Loucy (cell line): ENCODE data around the gene LRBA.

Experiments
- H2AFZ ChIP-seq: fragments of 200-600 bp; sonication (generic); 2 replicates; pipeline ENCODE4 v1.6.0; 2016; ENCODE audit warnings: antibody characterized with exemption, mild to moderate bottlenecking, low read length, moderate library complexity
- H3F3A ChIP-seq: fragments of 200-600 bp; 2 replicates; pipeline ENCODE4 v1.6.0; 2016; ENCODE audit warnings: antibody characterized with exemption, low read depth, mild to moderate bottlenecking
- H3K27me3 ChIP-seq: fragments of 200-600 bp; sonication (generic); 2 replicates; pipeline ENCODE4 v1.6.1; 2014; ENCODE audit warnings: low read length, mild to moderate bottlenecking; ENCODE audit not compliant: insufficient read depth, poor library complexity, severe bottlenecking
- H3K36me3 ChIP-seq: fragments of 200-600 bp; sonication (generic); 2 replicates; pipeline ENCODE4 v1.6.1; 2016; ENCODE audit warnings: low read length; ENCODE audit not compliant: insufficient read depth
- H3K4me1 ChIP-seq: fragments of 200-600 bp; sonication (generic); 2 replicates; pipeline ENCODE4 v1.5.1; 2014; ENCODE audit warnings: low read length, mild to moderate bottlenecking; ENCODE audit not compliant: insufficient read depth, poor library complexity, severe bottlenecking
- H3K4me2 ChIP-seq: fragments of 200-600 bp; sonication (generic); 2 replicates; pipeline ENCODE4 v1.6.0; 2014; ENCODE audit warnings: antibody characterized with exemption, low read length, low read depth, mild to moderate bottlenecking; ENCODE audit not compliant: poor library complexity, severe bottlenecking
- H3K4me3 ChIP-seq: fragments of 200-600 bp; sonication (generic); 2 replicates; pipeline ENCODE4 v1.5.1; 2014; ENCODE audit warnings: low read length, mild to moderate bottlenecking, mixed read lengths; ENCODE audit not compliant: poor library complexity, severe bottlenecking
- H3K79me2 ChIP-seq: fragments of 200-600 bp; sonication (generic); 2 replicates; pipeline ENCODE4 v1.6.1; 2014; ENCODE audit warnings: low read length; ENCODE audit not compliant: insufficient read depth
- H3K9ac ChIP-seq: fragments of 200-600 bp; sonication (generic); 2 replicates; pipeline ENCODE4 v1.6.0; 2014; ENCODE audit warnings: mild to moderate bottlenecking, low read depth, low read length, moderate library complexity; ENCODE audit not compliant: poor library complexity, severe bottlenecking
- H3K9me2 ChIP-seq: fragments of 200-600 bp; sonication (generic); replicated peaks from 2 replicates; pipeline ENCODE4 v1.6.1; 2016; ENCODE audit warnings: low read depth, low read length, mixed read lengths
- H3K9me3 ChIP-seq: fragments of 200-600 bp; sonication (generic); 2 replicates; pipeline ENCODE4 v1.6.1; 2014; ENCODE audit warnings: mild to moderate bottlenecking, antibody characterized with exemption, low read length, low read depth; ENCODE audit not compliant: insufficient read depth
- H4K20me1 ChIP-seq: fragments of 200-600 bp; sonication (generic); 2 replicates; pipeline ENCODE4 v1.6.0; 2014; ENCODE audit warnings: antibody characterized with exemption, low read length, mild to moderate bottlenecking; ENCODE audit not compliant: insufficient read depth, poor library complexity, severe bottlenecking
- CTCF ChIP-seq: fragments of 200-600 bp; sonication (generic); conservative IDR thresholded peaks from 2 replicates; pipeline ENCODE4 v1.5.1; 2014; ENCODE audit warnings: mild to moderate bottlenecking, antibody characterized with exemption, low read length
- EZH2phosphoT487 ChIP-seq: fragments of 200-600 bp; IDR thresholded peaks from 2 replicates; pipeline ENCODE4 v1.6.1; 2018; ENCODE audit warnings: antibody characterized with exemption, mild to moderate bottlenecking, moderate library complexity, borderline replicate concordance

The LRBA gene

GRCh38 chr4:151052785-151053184 lies 37.7 kb upstream of the LRBA start:
- Histone ChIP-seq H3K27me3 (no peaks in the 10 kb centered on the region), H3K9ac (no peak overlapping the region), H3K4me1 (no peaks in the 10 kb centered on the region), H3F3A (no peaks in the 10 kb centered on the region), H3K36me3 (no peaks in the 10 kb centered on the region), H3K4me3 (no peak overlapping the region), H3K9me3 (no peaks in the 10 kb centered on the region), H3K79me2 (no peaks in the 10 kb centered on the region), H2AFZ (no peak overlapping the region), H4K20me1 (no peaks in the 10 kb centered on the region), H3K9me2 (no peaks in the 10 kb centered on the region), H3K4me2 (no peak overlapping the region)
- TF ChIP-seq CTCF: no peak
- TF ChIP-seq EZH2phosphoT487: no peak

- Histone ChIP-seq H3F3A (no peaks in the 10 kb centered on the region), H3K27me3 (no peaks in the 10 kb centered on the region), H3K9ac (no peak overlapping the region), H3K4me1 (no peaks in the 10 kb centered on the region), H3K4me3 (no peak overlapping the region), H3K4me2 (no peak overlapping the region), H2AFZ (no peak overlapping the region), H3K9me2 (no peaks in the 10 kb centered on the region), H4K20me1 (no peaks in the 10 kb centered on the region), H3K79me2 (no peaks in the 10 kb centered on the region), H3K9me3 (no peaks in the 10 kb centered on the region), H3K36me3 (no peaks in the 10 kb centered on the region)
- TF ChIP-seq EZH2phosphoT487 (no peak), CTCF (no peak)
Observed at GRCh38 chr4:151049430-151049884, 34.4 kb upstream of the LRBA start.

DNA sequence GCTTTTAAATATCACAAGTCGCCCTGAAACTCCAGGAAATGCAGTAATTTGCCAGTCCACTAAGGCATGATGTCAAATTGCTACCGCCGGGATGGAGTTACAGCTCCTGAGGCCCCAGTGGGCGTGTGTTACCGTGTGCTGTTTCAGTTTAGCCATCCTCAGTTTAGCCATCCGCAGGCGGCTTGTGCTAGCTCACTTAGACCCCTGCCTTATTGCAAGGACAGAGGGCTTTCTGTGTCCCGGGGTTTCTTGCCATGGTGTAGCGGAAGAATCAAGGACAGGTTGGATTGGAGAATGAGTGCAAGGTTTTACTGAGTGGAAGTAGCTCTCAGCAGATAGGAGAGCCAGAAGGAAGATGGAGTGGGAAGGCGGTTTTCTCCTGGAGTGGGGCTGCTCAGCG lies 33.8 kb upstream of the LRBA start:
- Histone ChIP-seq H3K9me2 (no peaks in the 10 kb centered on the region), H3K9me3 (no peaks in the 10 kb centered on the region), H2AFZ (no peak overlapping the region), H3K4me2 (no peak overlapping the region), H4K20me1 (no peaks in the 10 kb centered on the region), H3K9ac (no peak overlapping the region), H3K27me3 (no peaks in the 10 kb centered on the region), H3K36me3 (no peaks in the 10 kb centered on the region), H3K4me1 (no peaks in the 10 kb centered on the region), H3K79me2 (no peaks in the 10 kb centered on the region), H3F3A (no peaks in the 10 kb centered on the region), H3K4me3 (no peak overlapping the region)
- TF ChIP-seq EZH2phosphoT487: no peak
- no peak for TF ChIP-seq CTCF
